ENCODE data around the gene P2RX4.

DNA sequence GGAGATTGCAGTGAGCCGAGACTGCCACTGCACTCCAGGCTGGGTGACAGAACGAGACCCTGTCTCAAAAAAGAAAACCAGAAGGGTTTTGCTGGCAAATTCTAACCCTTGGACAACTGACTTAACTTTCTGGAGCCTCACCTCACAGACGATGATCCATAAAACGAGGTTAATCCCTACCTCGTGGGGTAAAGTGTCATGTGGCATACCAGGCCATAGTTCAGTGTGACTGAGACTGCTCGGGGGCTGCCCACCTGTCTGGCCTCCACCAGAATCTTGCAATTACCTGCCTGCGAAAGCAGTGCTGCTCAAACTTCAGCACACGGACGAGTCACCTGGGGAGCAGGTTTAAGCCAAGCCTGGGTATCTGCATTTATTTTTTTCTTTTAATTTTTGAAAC lies 26.8 kb downstream of the P2RX4 start:
- TF ChIP-seq, protein P1, sequence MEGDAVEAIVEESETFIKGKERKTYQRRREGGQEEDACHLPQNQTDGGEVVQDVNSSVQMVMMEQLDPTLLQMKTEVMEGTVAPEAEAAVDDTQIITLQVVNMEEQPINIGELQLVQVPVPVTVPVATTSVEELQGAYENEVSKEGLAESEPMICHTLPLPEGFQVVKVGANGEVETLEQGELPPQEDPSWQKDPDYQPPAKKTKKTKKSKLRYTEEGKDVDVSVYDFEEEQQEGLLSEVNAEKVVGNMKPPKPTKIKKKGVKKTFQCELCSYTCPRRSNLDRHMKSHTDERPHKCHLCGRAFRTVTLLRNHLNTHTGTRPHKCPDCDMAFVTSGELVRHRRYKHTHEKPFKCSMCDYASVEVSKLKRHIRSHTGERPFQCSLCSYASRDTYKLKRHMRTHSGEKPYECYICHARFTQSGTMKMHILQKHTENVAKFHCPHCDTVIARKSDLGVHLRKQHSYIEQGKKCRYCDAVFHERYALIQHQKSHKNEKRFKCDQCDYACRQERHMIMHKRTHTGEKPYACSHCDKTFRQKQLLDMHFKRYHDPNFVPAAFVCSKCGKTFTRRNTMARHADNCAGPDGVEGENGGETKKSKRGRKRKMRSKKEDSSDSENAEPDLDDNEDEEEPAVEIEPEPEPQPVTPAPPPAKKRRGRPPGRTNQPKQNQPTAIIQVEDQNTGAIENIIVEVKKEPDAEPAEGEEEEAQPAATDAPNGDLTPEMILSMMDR (IDR thresholded peaks at IDR 0.05): no peak
- no peak for TF ChIP-seq EZH2 (IDR thresholded peaks at IDR 0.05; ENCODE audit: borderline replicate concordance, insufficient read depth, low read depth, low read length, poor library complexity, severe bottlenecking)

Data from B cell (primary cell).